Measurements from ENCODE around the gene RBM39.
"Not testable (repeated sequence)": the region's sequence is repeated elsewhere in the genome, so short reads cannot be mapped to it uniquely, and the experiment has no call there.

RBM39 gene

DNA sequence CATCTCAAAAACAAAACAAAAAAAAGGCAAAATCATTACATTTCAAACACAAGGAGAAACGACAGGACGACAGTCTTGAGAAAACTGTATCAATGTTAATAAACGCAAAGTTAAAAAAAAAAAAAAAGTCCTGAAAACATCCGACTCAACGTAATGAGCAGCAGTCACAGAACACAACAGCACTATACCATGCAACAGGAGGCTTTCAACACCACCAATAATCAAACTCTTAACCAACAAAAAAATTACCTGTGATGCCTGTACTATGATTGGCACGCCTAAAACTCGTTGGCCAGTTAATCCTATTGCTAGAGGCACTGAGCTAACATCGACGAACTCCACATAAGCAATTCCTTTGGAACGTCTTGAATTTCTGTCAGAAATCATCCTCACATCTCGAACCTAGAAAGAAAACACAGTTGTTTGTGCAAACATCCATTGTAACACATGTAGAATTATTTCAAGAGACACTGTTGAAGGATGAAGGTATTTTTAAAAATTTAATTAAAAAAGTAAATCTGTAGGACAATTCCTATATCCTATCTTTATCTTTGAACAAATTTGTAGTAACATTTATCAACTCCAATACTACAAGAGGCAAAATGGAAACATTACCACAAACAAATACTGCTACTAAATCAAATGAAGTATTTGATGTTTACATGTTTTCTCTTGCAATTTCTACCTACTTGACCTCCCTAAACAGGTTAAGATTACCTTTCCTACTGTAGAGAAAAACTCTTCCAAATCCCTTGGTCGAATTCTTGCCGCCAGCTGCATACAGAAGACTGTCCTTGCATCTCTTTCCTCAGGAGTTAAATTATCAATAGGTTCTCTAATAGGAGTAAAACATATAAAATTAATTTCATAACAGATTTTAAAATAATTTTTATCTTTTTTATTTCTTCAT is 17.5 kb downstream of the RBM39 start:
- no peak for DNase-seq

DNA sequence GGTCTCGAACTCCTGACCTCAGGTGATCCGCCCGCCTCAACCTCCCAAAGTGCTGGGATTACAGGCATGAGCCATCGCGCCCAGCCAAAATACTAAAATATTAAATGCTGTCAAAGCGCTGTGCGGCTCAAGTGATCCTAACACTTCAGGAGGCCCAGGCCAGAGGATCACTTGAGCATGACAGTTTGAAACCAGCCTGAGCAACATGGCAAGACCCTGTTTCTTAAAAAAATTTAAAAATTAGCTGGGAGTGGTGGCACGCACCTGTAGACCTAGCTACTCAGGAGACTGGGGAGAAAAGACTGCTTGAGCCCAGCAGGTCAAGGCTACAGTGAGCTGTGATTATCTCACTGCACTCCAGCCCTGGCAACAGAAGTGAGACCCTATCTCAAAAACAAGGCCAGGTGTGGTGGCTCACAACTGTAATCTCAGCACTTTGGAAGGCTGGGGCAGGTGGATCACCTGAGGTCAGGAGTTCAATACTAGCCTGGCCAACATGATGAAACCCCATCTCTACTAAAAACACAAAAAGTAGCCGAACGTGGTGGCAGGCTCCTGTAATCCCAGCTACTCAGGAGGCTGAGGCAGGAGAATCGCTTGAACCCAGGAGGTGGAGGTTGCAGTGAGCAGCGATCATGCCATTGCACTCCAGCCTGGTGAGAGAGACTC is 18.3 kb downstream of the RBM39 start:
- not testable (repeated sequence) for DNase-seq

GRCh38 chr20:35723275-35723639 is 18.8 kb downstream of the RBM39 start:
- DNase-seq: not testable (repeated sequence)

DNA sequence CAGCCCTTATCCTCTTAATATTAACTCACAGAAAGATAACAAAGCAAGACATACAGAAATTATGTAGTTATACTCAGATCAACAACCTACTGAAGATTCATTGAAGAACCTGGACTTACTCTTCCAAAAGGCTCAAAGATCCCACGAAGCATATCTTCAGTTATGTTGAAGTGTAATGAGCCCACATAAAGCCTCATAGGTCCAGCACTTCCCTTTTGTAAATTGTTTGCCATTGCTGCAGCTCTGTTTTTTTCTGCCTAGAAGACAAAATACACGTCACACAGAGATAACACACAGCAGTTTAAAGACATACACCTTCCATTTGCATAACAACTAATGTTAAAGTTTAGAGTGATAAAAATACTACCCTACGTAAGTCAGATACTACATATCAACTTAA is 20.4 kb downstream of the RBM39 start:
- no peak for DNase-seq

DNA sequence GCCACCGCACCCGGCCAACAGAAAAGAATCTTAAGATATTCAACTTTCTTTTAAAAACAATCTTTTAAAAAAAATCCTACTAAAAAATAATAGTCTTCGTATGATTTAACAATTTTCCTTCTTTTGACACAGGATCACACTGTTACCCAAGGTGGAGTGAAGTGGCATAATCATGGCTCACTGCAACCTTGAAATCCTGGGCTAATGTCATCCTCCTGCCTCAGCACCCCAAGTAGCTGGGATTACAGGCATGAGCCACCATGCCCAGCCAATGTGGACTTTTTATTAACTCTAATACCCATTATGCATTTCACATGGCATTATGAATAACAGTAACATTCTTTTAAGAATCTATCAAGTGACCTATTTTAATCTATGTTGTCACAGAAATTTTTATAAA is 20.8 kb downstream of the RBM39 start:
- no peak for DNase-seq

GRCh38 chr20:35720165-35721123 is 21.6 kb downstream of the RBM39 start:
- no peak for DNase-seq

DNA sequence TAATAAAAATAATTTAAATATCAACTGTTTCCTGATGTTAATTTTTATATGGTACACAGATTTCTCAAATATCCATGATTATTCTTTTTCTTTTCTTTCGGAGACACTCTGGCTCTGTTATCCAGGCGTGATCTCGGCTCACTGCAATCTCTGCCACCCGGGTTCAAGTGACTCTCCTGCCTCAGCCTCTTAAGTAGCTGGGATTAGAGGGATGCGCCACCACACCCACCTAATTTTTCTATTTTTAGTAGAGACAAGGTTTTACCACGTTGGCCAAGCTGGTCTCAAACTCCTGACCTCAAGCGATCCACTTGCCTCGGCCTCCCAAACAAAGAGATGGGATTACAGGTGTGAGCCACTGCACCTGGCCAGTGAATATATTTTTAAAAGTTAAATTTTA is 22.3 kb downstream of the RBM39 start:
- no peak for DNase-seq

GRCh38 chr20:35718972-35719635 is 23.0 kb downstream of the RBM39 start:
- DNase-seq: no peak

- not testable (repeated sequence) for DNase-seq
Observed at GRCh38 chr20:35718321-35718720, 23.7 kb downstream of the RBM39 start.

GRCh38 chr20:35716330-35716729 is 25.7 kb downstream of the RBM39 start:
- DNase-seq: no peak

DNA sequence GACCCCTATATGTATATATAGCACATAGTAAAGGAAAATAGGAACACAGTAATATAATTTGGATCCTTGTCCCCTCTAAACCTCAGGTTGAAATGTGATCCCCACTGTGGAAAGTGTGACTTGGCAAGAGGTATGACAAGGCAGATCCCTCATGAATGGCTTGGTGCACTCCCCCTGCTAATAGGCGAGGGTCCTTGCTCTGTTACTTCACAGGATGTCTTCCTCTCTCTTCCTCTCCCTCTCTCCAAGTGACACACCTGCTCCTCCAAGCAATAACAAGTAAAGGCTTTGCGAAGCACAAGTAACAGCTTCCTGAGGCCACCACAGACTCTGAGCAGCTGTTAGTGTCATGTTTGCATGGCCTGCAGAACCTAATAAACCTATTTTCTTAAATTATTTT is 26.4 kb downstream of the RBM39 start:
- DNase-seq: no peak

GRCh38 chr20:35714127-35714526 is 27.9 kb downstream of the RBM39 start:
- DNase-seq: no peak

- not testable (repeated sequence) for DNase-seq
Observed at GRCh38 chr20:35713120-35713519, 28.9 kb downstream of the RBM39 start.

GRCh38 chr20:35711588-35712209 is 30.4 kb downstream of the RBM39 start:
- DNase-seq: peak; percentile 54

DNA sequence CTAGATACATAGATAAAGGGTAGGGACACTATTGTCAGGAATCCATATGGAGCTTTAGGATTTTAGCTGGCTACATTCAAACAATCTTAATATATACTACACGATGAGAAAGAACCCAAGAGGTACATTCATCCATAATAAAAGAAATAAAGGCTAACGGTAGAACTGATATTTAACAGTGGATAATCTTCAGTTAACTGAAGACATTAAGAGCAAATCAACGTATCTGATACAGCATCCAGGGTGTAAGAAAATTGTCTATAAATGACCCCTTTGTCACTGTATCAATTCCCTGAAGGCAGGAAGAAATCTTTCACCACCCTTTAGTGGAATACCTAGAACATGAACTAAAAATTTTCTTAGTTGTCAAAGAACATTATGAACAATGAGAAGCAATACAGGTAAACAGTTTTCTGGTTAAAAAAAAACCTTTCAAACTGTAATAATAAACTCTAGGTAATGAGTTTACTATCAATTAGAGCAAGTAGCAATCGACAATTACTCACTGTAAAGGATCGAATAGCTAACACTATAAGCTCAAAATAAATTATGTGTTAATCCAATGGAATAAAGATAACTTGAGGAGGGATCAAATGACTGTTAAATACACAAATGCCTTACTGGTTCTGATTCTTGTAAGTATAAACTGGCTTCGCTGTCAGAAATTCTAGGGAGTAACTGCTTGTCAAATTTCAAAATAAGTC is 31.0 kb downstream of the RBM39 start:
- no peak for DNase-seq

DNA sequence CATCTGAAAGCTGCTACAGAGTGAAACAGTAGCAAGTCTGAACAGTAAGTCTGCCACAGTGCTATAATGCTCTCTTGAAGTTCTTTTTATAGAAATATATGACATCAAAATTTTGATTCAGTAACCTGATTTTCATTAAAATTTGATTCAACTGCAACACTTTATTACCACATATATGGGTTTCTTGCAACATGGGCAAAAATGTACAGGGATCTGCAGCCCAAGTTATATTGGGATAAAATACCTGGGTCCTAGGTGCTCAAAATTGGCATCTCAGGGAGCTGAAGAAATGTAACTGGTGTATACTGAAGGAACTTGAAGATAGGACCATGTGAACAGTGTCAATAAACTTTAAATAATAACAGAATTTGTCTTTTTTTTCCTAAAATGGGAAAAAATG is 32.0 kb downstream of the RBM39 start:
- DNase-seq: no peak

DNA sequence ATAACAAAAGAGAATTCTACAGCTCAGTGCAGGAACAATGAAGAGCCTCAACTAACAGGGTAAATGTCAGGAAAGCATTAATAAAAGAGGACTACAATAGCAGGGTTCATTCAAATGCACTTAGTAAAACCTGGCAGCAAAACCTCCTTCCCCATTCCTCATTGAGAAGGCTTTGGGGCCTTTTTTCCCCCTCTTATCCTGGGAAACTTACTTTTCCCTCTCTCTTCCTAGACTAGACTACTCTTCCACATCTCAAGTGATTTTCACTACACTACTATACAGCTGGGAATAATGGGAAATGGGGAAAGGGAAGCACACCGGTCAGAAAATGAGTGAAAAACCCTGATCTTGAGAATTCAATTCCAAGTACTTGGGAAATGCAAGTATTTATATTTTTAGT is 32.8 kb downstream of the RBM39 start:
- DNase-seq: no peak

GRCh38 chr20:35708502-35708901 is 33.6 kb downstream of the RBM39 start:
- no peak for DNase-seq

DNA sequence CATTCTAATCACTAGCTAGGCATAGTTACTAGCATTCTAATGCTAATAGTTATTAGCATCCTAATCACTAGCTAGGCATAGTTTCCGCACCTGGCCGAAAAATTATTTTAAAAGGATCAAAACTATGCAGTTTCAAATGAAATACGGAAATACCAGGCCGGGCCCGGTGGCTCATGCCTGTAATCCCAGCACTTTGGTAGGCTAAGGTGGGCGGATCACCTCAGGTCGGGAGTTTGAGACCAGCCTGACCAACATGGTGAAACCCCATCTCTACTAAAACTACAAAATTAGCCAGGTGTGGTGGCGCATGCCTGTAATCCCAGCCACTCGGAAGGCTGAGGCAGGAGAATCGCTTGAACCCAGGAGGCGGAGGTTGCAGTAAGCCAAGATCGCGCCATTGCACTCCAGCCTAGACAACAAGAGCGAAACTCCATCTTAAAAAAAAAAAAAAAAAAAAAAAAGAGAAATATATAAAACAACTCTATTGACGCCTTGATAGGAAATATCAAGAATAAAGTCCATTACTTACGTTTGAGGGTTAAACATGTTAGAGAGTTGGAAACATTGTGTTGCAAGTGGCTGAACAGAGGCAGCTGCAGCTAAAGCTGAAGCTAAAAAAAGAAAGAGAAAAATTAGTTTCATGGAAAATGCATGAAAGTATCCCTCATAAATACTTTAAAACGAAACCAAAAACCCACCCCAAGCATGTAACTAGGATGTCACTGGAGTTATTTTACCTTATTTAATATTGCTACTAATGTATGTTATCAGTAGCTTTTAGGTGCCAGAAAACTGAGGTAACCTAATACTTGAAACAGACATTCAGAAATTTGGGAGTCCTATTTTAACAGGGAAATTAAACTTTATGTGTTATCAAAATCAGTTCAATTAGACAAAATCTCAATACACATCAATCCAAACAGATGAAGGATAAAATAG is 35.2 kb downstream of the RBM39 start:
- DNase-seq: not testable (repeated sequence)

- DNase-seq: not testable (repeated sequence)
Observed at GRCh38 chr20:35705894-35706293, 36.2 kb downstream of the RBM39 start.
